Panc1 (cell line): Measurements from ENCODE around the gene MTX3. TPM values are rescaled to one million over a fixed set of nuclear protein-coding genes. Genes with fewer than 3 reads are reported as not detected.

Experiments used
- ATAC-seq: fragments of 200-7000 bp; cut with Tn5 transposase; 2 replicates; pipeline ENCODE4 v1.9.1; 2020; ENCODE audit warnings: mild to moderate bottlenecking, moderate library complexity
- BruUV-seq: library from RNA; stranded (reverse); fragments of 400-500 nt; replicated peaks from 2 replicates; lab custom pipeline; 2021; lab: Mats Ljungman, UMichigan
- CTCF ChIA-PET: fragments of 300-600 bp; sonication (Branson Sonifier 250); formaldehyde crosslinking; loops from one replicate; lab custom pipeline; 2022; ENCODE audit warnings: antibody characterized with exemption; lab: Charles Lee
- POLR2A ChIA-PET: fragments of 300-600 bp; sonication (Branson Sonifier 250); formaldehyde crosslinking; loops from one replicate; lab custom pipeline; 2022; ENCODE audit warnings: antibody characterized with exemption; lab: Charles Lee
- DNase-seq: peaks from one replicate; pipeline ENCODE4 v3.0.0-alpha.2; 2010; ENCODE audit warnings: low read depth, low spot score
- H3K27ac ChIP-seq: 2 replicates; pipeline ENCODE4 v1.5.1; 2011; ENCODE audit warnings: mild to moderate bottlenecking, low read length, inconsistent platforms
- H3K27me3 ChIP-seq: fragments of 200-500 bp; sonication (Bioruptor generic); 2 replicates; pipeline ENCODE4 v1.6.0; 2014; ENCODE audit warnings: low read length, inconsistent platforms; ENCODE audit not compliant: control insufficient read depth, insufficient read depth
- H3K36me3 ChIP-seq: fragments of 200-500 bp; sonication (Bioruptor generic); 2 replicates; pipeline ENCODE4 v1.5.1; 2014; ENCODE audit warnings: inconsistent platforms, mild to moderate bottlenecking, low read length, moderate library complexity; ENCODE audit not compliant: control insufficient read depth, insufficient read depth
- H3K4me1 ChIP-seq: 2 replicates; pipeline ENCODE4 v1.5.1; 2011; ENCODE audit warnings: inconsistent platforms, mild to moderate bottlenecking, low read length, moderate library complexity; ENCODE audit not compliant: control insufficient read depth, insufficient read depth
- H3K4me3 ChIP-seq, 2 experiments: 2 replicates each; pipeline ENCODE4 v1.5.1; 2011 to 2012; ENCODE audit warnings: low read depth in 2 of 2, low read length in 2 of 2, mild to moderate bottlenecking in 2 of 2, inconsistent platforms in 1 of 2, moderate library complexity in 1 of 2
- H3K9me3 ChIP-seq: fragments of 200-500 bp; sonication (Bioruptor generic); 2 replicates; pipeline ENCODE4 v1.5.1; 2014; ENCODE audit warnings: low read depth, mild to moderate bottlenecking, inconsistent platforms, low read length, moderate library complexity; ENCODE audit not compliant: control insufficient read depth, insufficient read depth
- CTCF ChIP-seq: fragments of 450-650 bp; IDR thresholded peaks from 2 replicates; pipeline ENCODE4 v1.5.1; 2017; ENCODE audit warnings: mild to moderate bottlenecking
- POLR2AphosphoS5 ChIP-seq: IDR thresholded peaks from 2 replicates; pipeline ENCODE4 v1.6.1; 2012; ENCODE audit warnings: mild to moderate bottlenecking, low read depth, low read length, moderate library complexity
- SIN3A ChIP-seq: IDR thresholded peaks from 2 replicates; pipeline ENCODE4 v1.6.1; 2012; ENCODE audit warnings: low read depth, mild to moderate bottlenecking, low read length, moderate library complexity, borderline replicate concordance; ENCODE audit not compliant: insufficient read depth
- TCF7L2 ChIP-seq: IDR thresholded peaks from 2 replicates; pipeline ENCODE4 v1.6.1; 2011; ENCODE audit warnings: mild to moderate bottlenecking, low read depth, low read length, inconsistent platforms
- in situ Hi-C: cut with HindIII; loops from 2 replicates; pipeline ENCODE4 v1.10.0; 2016; ENCODE audit warnings: low sequenced_read_pairs, low pct_unique_long_range_greater_than_20kb
- intact Hi-C: fragments of 100-400 bp; cut with micrococcal nuclease; formaldehyde crosslinking; loops from one replicate; pipeline ENCODE4 v1.10.0; 2022; ENCODE audit not compliant: unreplicated experiment
- total RNA-seq: library from RNA; stranded (reverse); gene quantifications from one replicate; pipeline ENCODE4 v1.2.1, GENCODE V29; 2021; ENCODE audit not compliant: unreplicated experiment
- TF ChIP-seq, protein P1 (sequence below), 2 experiments: IDR thresholded peaks; 2 replicates each; pipeline ENCODE4 v1.6.1; 2011 to 2012; ENCODE audit warnings: low read depth in 2 of 2, control low read depth in 1 of 2, low read length in 1 of 2, mild to moderate bottlenecking in 1 of 2, moderate library complexity in 1 of 2; ENCODE audit not compliant: insufficient read depth in 1 of 2

The MTX3 gene
- total RNA-seq, 1 experiment from 2014 or later = 18.1 TPM

- in situ Hi-C loops = no loop called here
- H3K4me3 ChIP-seq = no peak overlapping the region
- no peak overlapping the region for H3K27ac ChIP-seq
- H3K9me3 ChIP-seq = no peaks in the 10 kb centered on the region
- no TSS peak for BruUV-seq
- intact Hi-C loops = no loop called here
- CTCF ChIA-PET = interaction anchor here (0.6 kb wide), 1 partner anchor 24 kb away, joined by 4 read pairs; no protein-coding TSS in a partner anchor
- TF ChIP-seq POLR2AphosphoS5 = no peak
- no peak for TF ChIP-seq CTCF
- TF ChIP-seq, protein P1, sequence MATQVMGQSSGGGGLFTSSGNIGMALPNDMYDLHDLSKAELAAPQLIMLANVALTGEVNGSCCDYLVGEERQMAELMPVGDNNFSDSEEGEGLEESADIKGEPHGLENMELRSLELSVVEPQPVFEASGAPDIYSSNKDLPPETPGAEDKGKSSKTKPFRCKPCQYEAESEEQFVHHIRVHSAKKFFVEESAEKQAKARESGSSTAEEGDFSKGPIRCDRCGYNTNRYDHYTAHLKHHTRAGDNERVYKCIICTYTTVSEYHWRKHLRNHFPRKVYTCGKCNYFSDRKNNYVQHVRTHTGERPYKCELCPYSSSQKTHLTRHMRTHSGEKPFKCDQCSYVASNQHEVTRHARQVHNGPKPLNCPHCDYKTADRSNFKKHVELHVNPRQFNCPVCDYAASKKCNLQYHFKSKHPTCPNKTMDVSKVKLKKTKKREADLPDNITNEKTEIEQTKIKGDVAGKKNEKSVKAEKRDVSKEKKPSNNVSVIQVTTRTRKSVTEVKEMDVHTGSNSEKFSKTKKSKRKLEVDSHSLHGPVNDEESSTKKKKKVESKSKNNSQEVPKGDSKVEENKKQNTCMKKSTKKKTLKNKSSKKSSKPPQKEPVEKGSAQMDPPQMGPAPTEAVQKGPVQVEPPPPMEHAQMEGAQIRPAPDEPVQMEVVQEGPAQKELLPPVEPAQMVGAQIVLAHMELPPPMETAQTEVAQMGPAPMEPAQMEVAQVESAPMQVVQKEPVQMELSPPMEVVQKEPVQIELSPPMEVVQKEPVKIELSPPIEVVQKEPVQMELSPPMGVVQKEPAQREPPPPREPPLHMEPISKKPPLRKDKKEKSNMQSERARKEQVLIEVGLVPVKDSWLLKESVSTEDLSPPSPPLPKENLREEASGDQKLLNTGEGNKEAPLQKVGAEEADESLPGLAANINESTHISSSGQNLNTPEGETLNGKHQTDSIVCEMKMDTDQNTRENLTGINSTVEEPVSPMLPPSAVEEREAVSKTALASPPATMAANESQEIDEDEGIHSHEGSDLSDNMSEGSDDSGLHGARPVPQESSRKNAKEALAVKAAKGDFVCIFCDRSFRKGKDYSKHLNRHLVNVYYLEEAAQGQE (IDR thresholded peaks at IDR 0.05; ENCODE audit: insufficient read depth in 1 of 2, low read depth in 2 of 2, low read length in 1 of 2) = no peak
- TF ChIP-seq TCF7L2 = no peak
- no peak for TF ChIP-seq SIN3A
- no peaks in the 10 kb centered on the region for H3K4me1 ChIP-seq
- H3K36me3 ChIP-seq = peaks cover 2% of the 10 kb centered on the region; the same call in 1 of the 2 replicates
- POLR2A ChIA-PET = interaction anchor here (0.6 kb wide), 1 partner anchor 751 kb away, joined by 3 read pairs; no protein-coding TSS in a partner anchor
- no peak for DNase-seq
- ATAC-seq = no peak
- no peaks in the 10 kb centered on the region for H3K27me3 ChIP-seq
These were observed 14.1 kb downstream of the MTX3 start for GRCh38 chr5:79976759-79977515.

- in situ Hi-C loops (no loop called here), intact Hi-C loops (no loop called here)
- H3K27me3 ChIP-seq = peaks cover 3% of the 10 kb centered on the region; the same call in 1 of the 2 replicates
- H3K27ac ChIP-seq = no peak overlapping the region
- TF ChIP-seq POLR2AphosphoS5 = no peak
- TF ChIP-seq CTCF = no peak
- TF ChIP-seq TCF7L2 = no peak
- TF ChIP-seq, protein P1 (IDR thresholded peaks at IDR 0.05; ENCODE audit: insufficient read depth in 1 of 2, low read depth in 2 of 2, low read length in 1 of 2) = no peak
- TF ChIP-seq SIN3A = no peak
- CTCF ChIA-PET = no interaction called here
- POLR2A ChIA-PET = no interaction called here
- no peaks in the 10 kb centered on the region for H3K9me3 ChIP-seq
- no peak for ATAC-seq
- no peaks in the 10 kb centered on the region for H3K4me1 ChIP-seq
- H3K36me3 ChIP-seq = no peaks in the 10 kb centered on the region
- no TSS peak for BruUV-seq
- no peak overlapping the region for H3K4me3 ChIP-seq
- DNase-seq = no peak
These were observed 15.6 kb downstream of the MTX3 start for GRCh38 chr5:79975422-79975821.
